Measurements from ENCODE around the gene ZKSCAN1.
"Not testable (repeated sequence)": the region's sequence is repeated elsewhere in the genome, so short reads cannot be mapped to it uniquely, and the experiment has no call there.

Gene ZKSCAN1

GRCh38 chr7:99997545-99998137 lies 17.8 kb upstream of the ZKSCAN1 start:
- Histone ChIP-seq H3K36me3 (no peaks in the 10 kb centered on the region), H3K27ac (peak overlapping the region; percentile 90), H3K27me3 (no peaks in the 10 kb centered on the region), H3K9me3 (no peaks in the 10 kb centered on the region), H3K4me1 (ENCODE audit: control insufficient read depth in 1 of 2, insufficient read depth in 1 of 2, low read depth in 1 of 2, low read length in 1 of 2) (peaks cover 29 to 35% of the 10 kb centered on the region in 2 experiments), H3K4me3 (ENCODE audit: low read depth in 1 of 2, low read length in 1 of 2) (peak overlapping the region; percentile 62 to 69)
- peak; percentile 31 for TF ChIP-seq CTCF (IDR thresholded peaks at IDR 0.05)

GRCh38 chr7:100000239-100000638 lies 15.2 kb upstream of the ZKSCAN1 start:
- no peak for TF ChIP-seq CTCF (IDR thresholded peaks at IDR 0.05)
- no peaks in the 10 kb centered on the region for H3K9me3 ChIP-seq
- no peak overlapping the region for H3K4me3 ChIP-seq (ENCODE audit: low read depth in 1 of 2, low read length in 1 of 2)
- H3K4me1 ChIP-seq (ENCODE audit: control insufficient read depth in 1 of 2, insufficient read depth in 1 of 2, low read depth in 1 of 2, low read length in 1 of 2) = peaks cover 35 to 43% of the 10 kb centered on the region in 2 experiments
- H3K27me3 ChIP-seq = no peaks in the 10 kb centered on the region
- no peak overlapping the region for H3K27ac ChIP-seq
- no peaks in the 10 kb centered on the region for H3K36me3 ChIP-seq

- Histone ChIP-seq H3K27ac (peak overlapping the region; percentile 51), H3K4me1 (ENCODE audit: control insufficient read depth in 1 of 2, insufficient read depth in 1 of 2, low read depth in 1 of 2, low read length in 1 of 2) (peaks cover 29 to 31% of the 10 kb centered on the region in 2 experiments), H3K36me3 (no peaks in the 10 kb centered on the region), H3K27me3 (no peaks in the 10 kb centered on the region), H3K4me3 (ENCODE audit: low read depth in 1 of 2, low read length in 1 of 2) (no peak overlapping the region), H3K9me3 (no peaks in the 10 kb centered on the region)
- TF ChIP-seq CTCF (IDR thresholded peaks at IDR 0.05) = no peak
Measured at GRCh38 chr7:100003711-100004661, 11.4 kb upstream of the ZKSCAN1 start.

GRCh38 chr7:100007887-100008286 lies 7.5 kb upstream of the ZKSCAN1 start:
- Histone ChIP-seq H3K9me3 (no peaks in the 10 kb centered on the region), H3K4me1 (ENCODE audit: control insufficient read depth in 1 of 2, insufficient read depth in 1 of 2, low read depth in 1 of 2, low read length in 1 of 2) (peaks cover 40 to 45% of the 10 kb centered on the region in 2 experiments), H3K4me3 (ENCODE audit: low read depth in 1 of 2, low read length in 1 of 2) (no peak overlapping the region), H3K27me3 (no peaks in the 10 kb centered on the region), H3K36me3 (no peaks in the 10 kb centered on the region), H3K27ac (peak overlapping the region; percentile 82)
- TF ChIP-seq CTCF (IDR thresholded peaks at IDR 0.05) = no peak

GRCh38 chr7:100008525-100008924 lies 6.9 kb upstream of the ZKSCAN1 start:
- TF ChIP-seq CTCF (IDR thresholded peaks at IDR 0.05) = no peak
- Histone ChIP-seq H3K4me1 (ENCODE audit: control insufficient read depth in 1 of 2, insufficient read depth in 1 of 2, low read depth in 1 of 2, low read length in 1 of 2) (peaks cover 43 to 49% of the 10 kb centered on the region in 2 experiments), H3K36me3 (no peaks in the 10 kb centered on the region), H3K27me3 (no peaks in the 10 kb centered on the region), H3K4me3 (ENCODE audit: low read depth in 1 of 2, low read length in 1 of 2) (no peak overlapping the region), H3K27ac (no peak overlapping the region), H3K9me3 (no peaks in the 10 kb centered on the region)

- not testable (repeated sequence) for H3K27ac ChIP-seq; H3K9me3 ChIP-seq; H3K4me3 ChIP-seq (ENCODE audit: low read depth in 1 of 2, low read length in 1 of 2); H3K36me3 ChIP-seq; H3K27me3 ChIP-seq
- H3K4me1 ChIP-seq (ENCODE audit: control insufficient read depth in 1 of 2, insufficient read depth in 1 of 2, low read depth in 1 of 2, low read length in 1 of 2) = peaks cover 39 to 50% of the 10 kb centered on the region in 2 experiments
Measured at GRCh38 chr7:100009952-100010351, 5.4 kb upstream of the ZKSCAN1 start.
